Epithelial cell of esophagus (primary cell): Measurements from ENCODE around the gene TMOD2.

Experiments used
- DNase-seq: peaks from one replicate; pipeline ENCODE4 v3.0.0; 2010; ENCODE audit warnings: low read depth
- H3K4me3 ChIP-seq: 2 replicates; pipeline ENCODE4 v1.5.1; 2011; ENCODE audit warnings: mild to moderate bottlenecking, low read length, control low read depth
- CTCF ChIP-seq: IDR thresholded peaks from 2 replicates; pipeline ENCODE4 v1.5.1; 2011; ENCODE audit warnings: low read depth, mild to moderate bottlenecking, low read length, control low read depth, inconsistent platforms; ENCODE audit not compliant: insufficient read depth; ENCODE audit errors: missing control alignments

Gene TMOD2

GRCh38 chr15:51841406-51842040 is 90.1 kb downstream of the TMOD2 start:
- no peak for DNase-seq
- TF ChIP-seq CTCF, result no peak
- H3K4me3 ChIP-seq, result no peak overlapping the region

- DNase-seq, result no peak
- no peak overlapping the region for H3K4me3 ChIP-seq
- no peak for TF ChIP-seq CTCF
Measured at GRCh38 chr15:51842265-51842664, 90.9 kb downstream of the TMOD2 start.

- no peak overlapping the region for H3K4me3 ChIP-seq
- no peak for TF ChIP-seq CTCF
- peak; percentile 97 for DNase-seq
Measured at GRCh38 chr15:51842852-51843737, 91.7 kb downstream of the TMOD2 start.

GRCh38 chr15:51844747-51845426 is 93.5 kb downstream of the TMOD2 start:
- TF ChIP-seq CTCF, result no peak
- no peak for DNase-seq
- no peak overlapping the region for H3K4me3 ChIP-seq

- no peak for TF ChIP-seq CTCF
- H3K4me3 ChIP-seq, result no peak overlapping the region
- no peak for DNase-seq
Measured at GRCh38 chr15:51846066-51846462, 94.7 kb downstream of the TMOD2 start.

- no peak overlapping the region for H3K4me3 ChIP-seq
- no peak for TF ChIP-seq CTCF
- peak; percentile 89 for DNase-seq
Measured at GRCh38 chr15:51846463-51847230, 95.2 kb downstream of the TMOD2 start.
